Measurements from ENCODE around the gene G3BP2.
"Not testable (repeated sequence)": the region's sequence is repeated elsewhere in the genome, so short reads cannot be mapped to it uniquely, and the experiment has no call there.

G3BP2 gene

DNA sequence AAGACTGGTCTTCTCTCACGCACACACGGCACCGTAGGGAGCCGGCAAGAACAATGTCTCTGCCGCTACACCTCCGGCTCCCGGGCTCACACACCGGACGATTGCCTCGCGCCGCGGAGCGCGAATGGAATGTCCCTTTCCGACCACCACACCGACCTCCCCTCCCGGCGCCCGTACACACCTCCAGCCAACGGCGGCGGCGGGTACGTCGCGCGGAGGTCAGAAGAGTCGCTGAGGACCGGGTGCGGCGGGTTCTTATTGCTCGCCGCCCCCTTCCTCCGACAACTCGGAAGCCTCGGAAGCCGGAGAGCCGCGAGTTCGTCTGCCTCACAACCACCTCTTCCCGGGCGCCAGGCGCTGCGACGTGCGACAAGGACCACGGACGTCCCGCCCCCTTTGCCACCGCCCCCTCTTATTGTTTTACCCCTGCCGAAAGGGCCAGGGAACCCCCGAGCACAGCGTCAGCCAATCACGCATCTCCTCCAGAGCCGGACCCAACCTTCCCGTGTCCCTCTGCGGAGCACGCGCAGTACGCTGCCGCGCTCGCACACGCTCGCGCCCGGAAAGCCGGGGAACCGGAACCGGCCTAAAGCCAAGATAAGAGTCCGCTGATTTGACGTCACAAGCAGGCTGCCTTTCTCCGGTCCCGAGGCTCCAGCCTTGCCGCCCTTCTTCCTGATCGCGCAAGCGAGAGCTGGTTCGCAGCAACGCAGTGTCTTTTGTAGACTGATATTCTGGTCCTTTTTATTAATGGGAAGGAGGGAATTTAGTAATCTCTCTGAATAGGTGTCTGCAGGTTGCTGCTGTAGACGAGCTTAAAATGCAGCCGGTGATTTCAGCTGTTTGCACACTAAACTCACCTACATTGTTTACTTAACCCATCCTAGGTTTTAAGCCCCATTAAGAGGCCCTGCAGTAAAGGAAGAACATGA is at the start of gene G3BP2:
Gene G3BP2, minus strand, starts transcription at position 385 of the 932 bp plus-strand sequence. CDS start 11,386 bp downstream, outside the sequence.
- H3K4me3 ChIP-seq (ENCODE audit: low read depth, low read length), result peak within 1 kb of the TSS; percentile 99

DNA sequence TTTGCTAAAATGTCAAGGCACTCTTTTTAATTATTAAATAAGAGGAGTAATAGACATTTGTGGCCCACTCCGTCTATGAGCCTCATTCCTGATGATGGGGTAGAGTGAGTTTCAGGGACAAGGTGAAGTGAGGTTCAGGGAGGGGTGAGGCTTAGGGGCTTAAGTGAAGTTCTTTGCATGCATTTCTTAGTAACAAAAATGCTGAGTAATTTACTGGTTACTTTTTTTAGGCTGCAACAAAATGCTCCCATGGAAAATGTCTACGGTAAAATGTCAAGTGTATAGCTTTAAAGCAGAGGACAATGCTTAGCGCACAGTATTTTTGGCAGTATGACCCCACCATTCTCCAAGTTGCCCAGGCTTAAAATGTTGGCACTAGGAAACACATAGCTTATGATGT is 49.2 kb upstream of the G3BP2 start:
- peak overlapping the region; percentile 93 for H3K4me3 ChIP-seq (ENCODE audit: low read depth, low read length)

DNA sequence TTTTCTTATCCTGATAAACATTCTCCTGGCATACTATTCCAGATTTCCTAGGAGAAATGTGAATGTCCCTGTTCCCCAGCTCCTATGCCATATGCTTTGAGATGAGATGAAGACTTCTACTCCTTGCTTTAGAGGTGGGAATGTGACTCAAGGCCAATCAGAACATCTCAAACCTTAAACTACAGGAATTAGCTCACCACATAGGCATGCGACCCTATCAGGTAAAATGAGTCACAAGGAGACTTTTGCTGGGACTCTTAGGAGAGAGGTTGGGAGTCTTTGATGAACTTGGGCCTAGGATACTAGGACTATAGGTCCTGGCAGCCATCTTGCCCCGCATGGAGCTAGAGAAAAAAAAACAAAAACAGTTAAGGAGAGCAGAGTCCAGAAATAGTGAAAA is 45.3 kb upstream of the G3BP2 start:
- no peak overlapping the region for H3K4me3 ChIP-seq (ENCODE audit: low read depth, low read length)

DNA sequence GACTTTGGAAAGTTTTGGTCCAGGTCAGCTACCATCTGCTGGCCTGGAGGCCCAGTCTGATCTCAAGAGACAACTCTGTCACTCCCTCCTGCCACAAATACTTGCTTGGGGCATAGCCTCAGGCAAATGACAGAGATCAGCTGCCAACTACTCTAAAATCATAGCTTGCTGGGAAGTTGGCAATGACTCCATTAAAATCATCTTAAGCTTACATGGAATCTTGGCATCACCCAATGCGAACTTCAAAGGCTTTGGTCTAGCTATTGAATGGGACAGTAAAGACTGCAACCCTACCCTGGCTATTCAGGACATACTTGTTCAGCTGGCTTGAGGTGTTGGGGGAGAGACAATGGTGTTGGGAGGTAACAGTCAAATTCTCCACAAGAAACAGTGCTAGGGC is 44.2 kb upstream of the G3BP2 start:
- no peak overlapping the region for H3K4me3 ChIP-seq (ENCODE audit: low read depth, low read length)

DNA sequence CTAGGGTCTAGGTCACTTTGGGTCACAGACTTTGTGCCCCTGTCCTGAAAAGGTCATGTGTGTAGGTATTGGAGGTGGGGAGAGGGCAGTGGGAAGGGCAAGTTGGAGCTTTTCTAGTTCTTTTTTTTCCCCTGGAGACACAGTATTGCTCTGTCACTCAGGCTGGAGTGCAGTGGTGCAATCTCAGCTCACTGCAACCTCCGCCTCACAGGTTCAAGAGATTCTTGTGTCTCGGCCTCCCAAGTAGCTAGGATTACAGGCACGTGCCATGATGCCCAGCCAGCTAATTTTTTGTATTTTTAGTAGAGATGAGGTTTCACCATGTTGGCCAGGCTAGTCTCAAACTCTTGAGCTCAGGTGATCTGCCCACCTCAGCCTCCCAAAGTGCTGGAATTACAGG is 42.8 kb upstream of the G3BP2 start:
- not testable (repeated sequence) for H3K4me3 ChIP-seq (ENCODE audit: low read depth, low read length)

DNA sequence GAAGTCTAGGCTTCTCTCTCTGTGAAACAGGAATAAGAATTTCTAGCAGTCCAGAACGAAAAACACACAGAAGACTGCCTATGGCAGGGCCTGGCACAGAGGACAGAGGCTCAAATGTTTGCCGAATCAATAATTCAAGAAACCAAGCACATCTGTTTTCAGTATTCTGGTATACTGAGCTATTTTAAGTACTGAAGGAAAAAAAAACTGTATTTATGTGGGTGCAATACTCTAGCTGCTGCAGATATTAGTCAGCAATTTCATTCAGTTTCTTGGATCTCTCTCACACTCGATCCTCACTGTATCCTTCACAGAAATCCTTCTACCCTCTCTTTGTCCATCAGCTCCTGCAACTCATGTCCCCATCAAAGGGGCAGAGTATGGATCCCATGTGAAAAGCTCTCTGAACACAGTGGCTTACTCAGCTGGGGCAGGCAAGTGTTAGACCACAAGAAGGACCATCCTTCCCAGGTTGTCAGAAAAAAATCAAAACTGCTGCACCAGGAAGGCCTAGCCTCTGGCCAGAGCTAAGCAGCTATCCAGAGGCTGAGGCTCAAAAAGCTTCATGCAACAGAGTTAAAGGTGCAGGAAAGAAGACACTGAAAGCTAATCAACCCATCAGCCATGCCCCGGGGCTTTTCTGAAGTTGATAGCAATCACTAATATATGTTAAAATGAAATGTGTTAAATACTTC is 42.0 kb upstream of the G3BP2 start:
- no peak overlapping the region for H3K4me3 ChIP-seq (ENCODE audit: low read depth, low read length)

DNA sequence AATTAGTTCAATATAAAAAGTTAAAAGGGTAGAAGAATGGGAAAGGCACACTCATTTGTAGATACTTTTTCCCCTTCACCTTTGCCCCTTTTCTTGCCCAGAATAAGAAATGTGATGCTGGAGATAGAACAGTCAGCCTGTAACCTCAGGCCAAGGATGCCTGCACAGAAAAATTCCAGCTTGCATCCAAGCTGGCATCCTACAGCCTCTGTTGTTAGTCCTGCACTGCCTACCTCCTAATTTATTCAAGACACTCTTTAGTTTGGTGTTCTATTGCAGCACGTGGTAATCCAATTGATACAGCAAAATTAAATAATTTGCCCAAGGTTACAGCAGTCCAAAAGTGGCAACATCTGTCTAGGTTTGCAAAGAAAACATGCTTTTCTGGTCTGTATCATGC is 41.5 kb upstream of the G3BP2 start:
- H3K4me3 ChIP-seq (ENCODE audit: low read depth, low read length), result no peak overlapping the region

DNA sequence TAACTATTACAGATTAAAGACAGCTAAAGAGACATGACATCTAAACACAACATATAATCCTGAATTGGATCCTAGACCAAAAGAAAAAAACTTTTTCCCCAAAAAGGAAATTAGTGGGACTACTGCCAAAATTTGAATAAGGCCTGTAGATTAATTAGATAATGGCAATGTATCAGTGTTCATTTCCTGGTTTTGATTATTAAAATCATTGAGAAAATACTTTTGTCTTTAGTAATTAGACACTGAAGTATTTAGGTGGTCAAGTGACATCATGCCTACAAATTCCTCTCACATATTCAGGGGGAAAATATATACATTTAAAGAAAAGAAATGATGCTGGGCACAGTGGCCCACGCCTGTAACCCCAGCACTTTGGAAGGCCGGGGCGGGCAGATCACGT is 40.8 kb upstream of the G3BP2 start:
- no peak overlapping the region for H3K4me3 ChIP-seq (ENCODE audit: low read depth, low read length)

DNA sequence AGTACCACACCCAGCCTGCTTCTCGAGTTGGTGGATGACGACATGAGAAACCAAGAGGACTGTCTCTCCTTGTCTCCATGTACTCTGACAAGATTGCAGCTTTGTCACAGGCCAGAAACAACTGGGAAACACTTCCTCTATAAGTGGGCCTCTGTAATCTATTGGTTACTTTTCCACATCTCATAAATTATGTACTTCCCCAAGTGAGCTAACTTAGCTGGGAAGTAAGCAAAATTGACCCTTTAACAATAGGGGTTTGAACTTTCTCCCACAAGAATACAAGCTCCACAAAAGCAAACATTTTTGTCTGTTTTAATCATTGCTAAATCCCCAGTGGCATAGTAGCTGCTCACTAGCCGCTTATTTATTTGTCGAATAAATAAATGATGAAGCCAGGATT is 37.0 kb upstream of the G3BP2 start:
- no peak overlapping the region for H3K4me3 ChIP-seq (ENCODE audit: low read depth, low read length)

DNA sequence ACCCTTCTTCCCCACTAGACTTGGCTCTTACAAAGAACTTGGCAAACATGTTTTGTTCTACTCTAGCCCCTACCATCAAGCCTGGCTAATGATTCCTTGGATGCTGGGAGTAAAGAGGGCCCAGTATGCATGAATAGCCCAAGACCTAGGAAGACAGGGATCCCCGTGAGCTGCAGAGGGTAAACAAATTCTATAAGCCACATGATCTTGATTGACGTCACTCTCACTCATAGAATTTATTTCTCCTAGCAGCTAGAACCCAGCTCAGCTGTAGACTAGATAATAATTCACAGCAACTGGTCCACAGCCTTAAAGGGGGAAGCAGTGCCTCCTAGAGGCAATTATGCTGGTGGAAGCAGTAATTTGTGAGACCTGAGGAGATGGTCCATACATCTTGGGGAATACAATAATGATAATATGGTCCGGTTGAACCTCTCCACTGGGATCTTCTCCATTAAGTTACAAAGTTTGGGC is 35.0 kb upstream of the G3BP2 start:
- no peak overlapping the region for H3K4me3 ChIP-seq (ENCODE audit: low read depth, low read length)

DNA sequence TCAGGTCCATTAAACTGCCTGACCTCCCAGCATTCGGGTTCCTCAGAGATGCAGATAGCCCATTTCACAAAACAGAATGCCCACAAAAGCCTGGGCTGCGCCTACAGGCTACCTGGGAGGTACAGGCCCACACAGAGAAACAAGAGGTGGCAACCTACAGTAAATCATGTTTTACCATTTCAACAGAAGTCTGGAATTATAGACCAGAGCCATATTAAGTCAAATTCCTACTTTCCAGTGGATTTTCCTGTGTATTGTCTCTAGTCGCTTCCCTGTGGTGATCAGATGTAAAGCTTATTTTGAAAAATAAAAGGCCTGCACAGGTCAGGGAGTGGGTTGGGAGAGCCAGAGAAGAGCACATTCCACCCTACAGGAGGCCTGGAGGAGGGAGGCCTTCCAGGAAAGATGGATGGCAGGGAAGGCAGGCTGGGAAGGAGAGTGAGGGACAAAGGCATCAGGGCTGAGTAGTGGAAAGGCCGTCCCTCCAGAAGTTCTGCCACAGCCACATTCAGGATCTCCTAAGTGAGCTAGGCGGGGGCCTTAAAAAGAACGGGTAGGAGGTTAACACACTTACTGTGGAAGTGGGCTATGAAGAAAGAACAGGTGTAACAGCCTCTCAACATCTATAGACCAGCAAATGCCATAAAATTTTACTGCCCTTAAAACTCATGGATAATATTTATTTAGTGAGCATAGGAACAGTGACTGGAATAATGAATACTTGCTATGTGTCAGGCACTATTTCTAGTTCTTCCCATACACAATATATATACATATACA is 32.2 kb upstream of the G3BP2 start:
- H3K4me3 ChIP-seq (ENCODE audit: low read depth, low read length), result no peak overlapping the region

DNA sequence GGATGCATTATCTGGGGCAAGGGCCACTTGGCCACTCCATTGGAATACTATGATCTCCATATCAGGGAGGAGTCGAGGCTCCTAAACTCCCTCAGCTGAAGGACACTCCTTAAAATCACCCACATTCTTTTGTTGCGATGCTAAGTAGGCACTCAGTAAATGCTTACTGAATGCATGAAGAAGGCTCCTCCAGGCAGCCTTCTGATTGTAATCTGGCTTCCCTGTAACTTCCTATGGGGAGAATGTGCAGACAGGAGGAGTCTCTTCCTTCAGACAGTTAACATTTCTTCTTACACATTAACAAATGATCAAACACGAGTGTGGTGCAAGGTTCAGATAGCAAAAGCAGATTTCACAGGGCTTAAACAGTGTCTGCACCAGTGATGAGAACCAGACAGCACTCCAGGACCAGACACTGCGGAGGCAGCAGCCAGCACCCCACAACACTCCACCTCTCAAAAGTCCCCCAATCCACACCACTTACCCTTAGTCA is 29.8 kb upstream of the G3BP2 start:
- no peak overlapping the region for H3K4me3 ChIP-seq (ENCODE audit: low read depth, low read length)

DNA sequence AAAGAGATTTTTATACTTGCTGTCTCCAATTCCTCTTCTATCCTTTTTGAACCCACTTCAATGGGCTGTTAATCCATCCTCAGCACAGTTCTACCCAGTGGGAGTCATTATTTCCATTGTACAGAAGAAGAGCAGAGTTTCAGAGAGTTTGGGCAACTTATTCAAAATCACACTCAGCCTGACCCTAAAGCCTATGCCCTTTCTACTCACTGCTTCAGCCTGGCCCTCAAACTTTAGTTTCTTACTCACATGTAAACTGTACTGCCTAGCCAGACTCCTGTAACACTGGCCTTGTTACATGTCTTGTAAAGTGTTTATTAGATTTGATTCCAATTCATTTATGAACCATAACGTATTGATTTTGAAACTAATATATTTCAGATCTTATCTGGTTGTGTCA is 26.1 kb upstream of the G3BP2 start:
- H3K4me3 ChIP-seq (ENCODE audit: low read depth, low read length), result no peak overlapping the region

DNA sequence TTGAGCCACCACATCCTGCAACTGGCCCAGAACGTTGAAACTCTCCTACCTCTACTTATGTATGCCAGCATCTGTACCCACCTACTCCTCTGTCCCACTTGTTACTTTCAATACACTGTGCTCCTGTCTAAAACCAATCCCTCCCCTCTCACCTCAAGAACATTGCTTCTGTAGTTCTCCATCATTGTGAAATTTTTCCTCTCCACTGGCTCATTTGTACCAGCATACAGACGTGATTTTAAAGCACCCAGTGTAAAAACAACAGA is 25.7 kb upstream of the G3BP2 start:
- no peak overlapping the region for H3K4me3 ChIP-seq (ENCODE audit: low read depth, low read length)

DNA sequence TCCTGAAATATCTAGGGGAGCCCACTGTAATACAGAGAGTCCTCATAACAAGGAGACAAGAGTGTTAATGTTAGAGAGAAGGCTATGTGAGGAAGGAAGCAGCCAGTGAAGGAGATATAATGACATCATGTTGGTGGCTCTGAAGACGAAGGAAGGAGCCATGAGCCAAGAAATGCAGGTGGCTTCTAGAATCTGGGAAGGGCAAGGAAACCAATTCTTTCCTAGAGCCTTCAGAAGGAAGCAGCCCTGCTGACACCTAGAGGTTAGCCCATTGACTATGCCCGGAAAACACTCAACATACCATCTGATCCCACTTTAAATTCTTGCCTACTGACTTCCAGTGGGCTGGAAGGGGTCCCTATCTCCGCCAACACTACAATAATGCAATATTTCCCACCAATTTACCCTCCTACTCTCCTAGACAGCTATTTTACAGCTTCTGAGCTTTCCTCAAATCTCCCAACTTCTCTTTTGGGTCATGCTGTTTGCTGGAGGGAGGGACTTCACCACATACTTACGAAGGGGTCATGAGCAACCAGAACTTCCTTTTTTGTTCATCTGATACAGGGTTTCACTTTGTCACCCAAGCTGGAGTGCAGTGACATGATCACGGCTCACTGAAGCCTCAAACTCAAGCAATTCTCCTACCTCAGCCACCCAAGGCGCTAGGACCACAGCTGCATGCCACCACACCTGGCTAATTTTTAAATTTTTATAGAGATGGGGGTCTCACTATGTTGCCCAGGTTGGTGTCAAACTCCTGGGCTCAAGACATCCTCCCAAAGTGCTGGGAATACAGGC is 25.2 kb upstream of the G3BP2 start:
- H3K4me3 ChIP-seq (ENCODE audit: low read depth, low read length), result no peak overlapping the region

DNA sequence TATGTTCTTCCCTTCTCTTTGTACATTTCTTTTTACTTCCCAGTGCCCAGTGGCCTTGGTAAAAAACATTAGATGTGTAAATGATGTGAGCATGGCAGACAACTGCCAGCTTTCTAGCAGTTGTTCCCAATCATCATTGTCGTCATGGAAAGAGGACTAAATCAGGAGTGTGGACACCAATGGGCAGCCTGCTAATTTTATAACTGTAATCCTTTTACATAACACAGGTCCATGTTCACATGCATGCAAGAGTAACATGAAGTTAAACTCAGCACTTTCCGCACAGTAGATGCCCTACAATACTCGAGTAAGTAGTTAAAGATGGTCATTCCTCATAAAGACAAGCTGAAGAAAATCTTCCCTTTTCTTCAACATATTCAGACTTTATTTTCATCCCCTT is 23.4 kb upstream of the G3BP2 start:
- no peak overlapping the region for H3K4me3 ChIP-seq (ENCODE audit: low read depth, low read length)

DNA sequence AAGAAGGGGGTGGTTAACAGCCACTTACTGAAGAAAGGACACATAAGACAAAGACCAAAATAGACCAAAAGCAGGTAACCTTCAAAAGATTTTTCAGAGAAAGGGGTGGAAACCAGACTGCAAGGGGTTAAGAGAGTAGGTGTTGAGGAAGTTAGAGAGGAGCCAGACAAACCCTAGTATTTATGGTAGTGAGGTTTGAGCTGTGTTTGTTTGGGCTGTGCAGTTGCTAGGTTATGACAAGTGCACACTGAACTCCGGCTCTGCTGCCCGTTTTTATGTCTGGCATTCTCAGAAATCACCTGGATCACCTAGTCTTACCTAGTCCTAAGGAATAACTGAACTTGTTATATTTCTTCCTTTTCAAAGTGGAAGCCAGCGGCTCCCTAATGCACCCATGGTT is 22.9 kb upstream of the G3BP2 start:
- H3K4me3 ChIP-seq (ENCODE audit: low read depth, low read length), result no peak overlapping the region

DNA sequence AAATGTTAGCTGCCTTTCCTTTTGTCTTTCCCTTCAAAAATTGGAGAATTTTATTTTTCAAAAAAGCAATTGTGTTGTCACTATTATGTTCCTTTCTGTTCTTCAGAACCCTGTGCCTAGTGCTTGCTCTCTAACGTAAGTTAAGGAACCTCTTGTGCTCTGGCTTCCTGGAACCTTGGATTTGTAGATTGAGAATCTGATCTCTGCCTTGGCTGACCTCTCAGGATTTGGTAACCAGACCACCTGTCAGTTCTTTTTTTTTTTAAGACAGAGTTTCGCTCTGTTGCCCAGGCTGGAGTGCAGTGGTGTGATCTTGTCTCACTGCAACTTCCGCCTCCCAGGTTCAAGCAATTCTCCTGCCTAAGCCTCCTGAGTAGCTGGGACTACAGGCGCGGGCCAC is 18.9 kb upstream of the G3BP2 start:
- H3K4me3 ChIP-seq (ENCODE audit: low read depth, low read length), result not testable (repeated sequence)

DNA sequence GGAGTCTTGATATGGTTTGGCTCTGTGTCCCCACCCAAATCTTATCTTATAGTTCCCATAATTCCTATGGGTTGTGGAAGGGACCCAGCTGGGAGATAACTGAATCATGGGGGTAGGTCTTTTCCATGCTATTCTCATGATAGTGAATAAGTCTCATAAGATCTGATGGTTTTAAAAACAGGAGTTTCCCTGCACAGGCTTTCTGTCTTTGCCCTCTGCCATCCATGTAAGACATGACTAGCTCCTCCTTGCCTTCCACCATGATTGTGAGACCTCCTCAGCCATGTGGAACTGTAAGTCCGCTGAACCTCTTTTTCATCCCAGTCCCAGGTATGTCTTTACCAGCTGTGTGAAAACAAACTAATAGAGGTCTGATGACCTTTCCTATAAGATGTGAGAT is 13.9 kb upstream of the G3BP2 start:
- not testable (repeated sequence) for H3K4me3 ChIP-seq (ENCODE audit: low read depth, low read length)

DNA sequence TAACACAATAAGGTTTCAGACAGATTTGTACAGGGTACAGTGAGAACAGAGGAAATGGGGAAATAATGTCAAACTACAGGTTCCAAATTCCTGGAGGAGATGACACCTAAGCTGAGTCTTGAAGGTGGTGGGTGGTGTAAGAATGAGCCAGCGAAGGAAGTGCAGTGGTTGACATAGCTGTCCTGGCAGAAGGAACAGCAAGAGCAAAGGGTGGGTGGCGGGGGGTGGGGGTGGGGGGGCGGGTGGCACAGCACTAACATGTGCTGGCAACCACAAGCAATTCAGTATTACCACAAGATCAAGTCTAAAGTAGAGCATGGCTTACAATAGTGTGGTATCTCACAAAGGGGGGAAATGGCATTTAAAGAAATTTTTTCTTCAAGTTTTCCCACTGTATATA is 13.1 kb upstream of the G3BP2 start:
- no peak overlapping the region for H3K4me3 ChIP-seq (ENCODE audit: low read depth, low read length)

Data from iPS-11a (cell line).